HepG2 (cell line): ENCODE results near the gene LRRC8E. TPM values are rescaled to one million over a fixed set of nuclear protein-coding genes. Genes with fewer than 3 reads are reported as not detected.

Source experiments
- AKAP8 ChIP-seq: sonication (generic); formaldehyde crosslinking; IDR thresholded peaks from 2 replicates; pipeline ENCODE4 v1.5.1; 2020; ENCODE audit warnings: mild to moderate bottlenecking, missing genetic modification reagents
- ATM ChIP-seq: fragments of 450-650 bp; IDR thresholded peaks from 2 replicates; pipeline ENCODE4 v1.7.1; 2017; ENCODE audit warnings: mild to moderate bottlenecking, borderline replicate concordance
- HOXA3 ChIP-seq: sonication (generic); formaldehyde crosslinking; IDR thresholded peaks from 2 replicates; pipeline ENCODE4 v1.5.0; 2020; ENCODE audit warnings: missing genetic modification reagents
- MAZ ChIP-seq, 2 experiments: sonication (generic) in 1 of 2; formaldehyde crosslinking in 1 of 2; IDR thresholded peaks; 2 replicates each; pipeline versions ENCODE4 v1.5.0 to v1.6.1; 2012 to 2020; ENCODE audit warnings: low read depth in 2 of 2, mild to moderate bottlenecking in 2 of 2, borderline replicate concordance in 1 of 2, improper control_type of control experiment in 1 of 2, low read length in 1 of 2, missing genetic modification reagents in 1 of 2, moderate library complexity in 1 of 2
- MED13 ChIP-seq: sonication (generic); formaldehyde crosslinking; IDR thresholded peaks from 2 replicates; pipeline ENCODE4 v1.5.0; 2020; ENCODE audit warnings: missing genetic modification reagents
- MXI1 ChIP-seq: IDR thresholded peaks from 3 replicates; pipeline ENCODE4 v1.6.1; 2012; ENCODE audit warnings: low read depth, low read length, inconsistent platforms, borderline replicate concordance
- RXRB ChIP-seq: IDR thresholded peaks from 2 replicates; pipeline ENCODE4 v1.6.1; 2016; ENCODE audit warnings: borderline replicate concordance, missing genetic modification reagents, missing compliant biosample characterization
- SALL2 ChIP-seq: sonication (generic); formaldehyde crosslinking; IDR thresholded peaks from 2 replicates; pipeline ENCODE4 v1.8.1; 2023; ENCODE audit warnings: mild to moderate bottlenecking, missing genetic modification reagents, inconsistent platforms
- YY1 ChIP-seq: IDR thresholded peaks from 2 replicates; pipeline ENCODE4 v1.6.1; 2011; ENCODE audit warnings: low read length, low read depth, moderate library complexity, mild to moderate bottlenecking; ENCODE audit not compliant: insufficient read depth, insufficient replicate concordance
- ZMYM4 ChIP-seq: sonication (generic); formaldehyde crosslinking; IDR thresholded peaks from 2 replicates; pipeline ENCODE4 v1.8.1; 2023; ENCODE audit warnings: mild to moderate bottlenecking, missing genetic modification reagents
- ZNF75D ChIP-seq: sonication (generic); formaldehyde crosslinking; IDR thresholded peaks from 2 replicates; pipeline ENCODE4 v1.8.1; 2023; ENCODE audit warnings: missing genetic modification reagents, mild to moderate bottlenecking, borderline replicate concordance
- ZSCAN20 ChIP-seq: sonication (generic); formaldehyde crosslinking; IDR thresholded peaks from 2 replicates; pipeline ENCODE4 v1.4.0; 2020; ENCODE audit warnings: missing genetic modification reagents, mild to moderate bottlenecking, borderline replicate concordance
- polyA plus RNA-seq, 8 experiments: library from polyadenylated mRNA; depleted of rRNA in 3 of 8; stranded (reverse) in 7 of 8; unstranded in 1 of 8; fragments of >200 nt; fragmentation: Illumina TruSeq in 4 of 8; extraction: Trizol in 4 of 8; gene quantifications; 2 replicates each; pipeline versions ENCODE4 v1.2.1 to v1.2.3, GENCODE V29; 2011 to 2016; ENCODE audit warnings: low read depth in 4 of 8, missing spikeins in 1 of 8, mixed read lengths in 1 of 8; ENCODE audit not compliant: insufficient read depth in 1 of 8
- total RNA-seq, 5 experiments: library from RNA; depleted of rRNA; stranded (reverse); fragments of >200 nt; fragmentation: Illumina TruSeq; extraction: Trizol; gene quantifications; 2 replicates each; pipeline ENCODE4 v1.2.3, GENCODE V29; 2016; ENCODE audit warnings: low read depth in 1 of 5
- TF ChIP-seq, protein P1 (sequence below): sonication (generic); formaldehyde crosslinking; IDR thresholded peaks from 2 replicates; pipeline ENCODE4 v1.4.0; 2020; ENCODE audit warnings: mild to moderate bottlenecking, missing genetic modification reagents
- TF ChIP-seq, protein P2 (sequence below): sonication (generic); formaldehyde crosslinking; IDR thresholded peaks from 2 replicates; pipeline ENCODE4 v1.4.0; 2020; ENCODE audit warnings: missing genetic modification reagents
- TF ChIP-seq, protein P3 (sequence below): sonication (generic); formaldehyde crosslinking; IDR thresholded peaks from 2 replicates; pipeline ENCODE4 v1.5.0; 2020; ENCODE audit warnings: mild to moderate bottlenecking, low read depth, missing genetic modification reagents, borderline replicate concordance
- TF ChIP-seq, protein P4 (sequence below): sonication (generic); formaldehyde crosslinking; IDR thresholded peaks from 2 replicates; pipeline ENCODE4 v1.8.0; 2022; ENCODE audit warnings: missing genetic modification reagents, mild to moderate bottlenecking, borderline replicate concordance
- TF ChIP-seq, protein P5 (sequence below): sonication (generic); formaldehyde crosslinking; IDR thresholded peaks from 2 replicates; pipeline ENCODE4 v1.5.0; 2020; ENCODE audit warnings: missing genetic modification reagents, mild to moderate bottlenecking, borderline replicate concordance

Gene LRRC8E
- total and polyA plus RNA-seq, 2 of the 13 experiments (the other 11 are each of a cell fraction or from before 2014, with no cell fraction given) = 8.0 to 10.3 TPM

DNA sequence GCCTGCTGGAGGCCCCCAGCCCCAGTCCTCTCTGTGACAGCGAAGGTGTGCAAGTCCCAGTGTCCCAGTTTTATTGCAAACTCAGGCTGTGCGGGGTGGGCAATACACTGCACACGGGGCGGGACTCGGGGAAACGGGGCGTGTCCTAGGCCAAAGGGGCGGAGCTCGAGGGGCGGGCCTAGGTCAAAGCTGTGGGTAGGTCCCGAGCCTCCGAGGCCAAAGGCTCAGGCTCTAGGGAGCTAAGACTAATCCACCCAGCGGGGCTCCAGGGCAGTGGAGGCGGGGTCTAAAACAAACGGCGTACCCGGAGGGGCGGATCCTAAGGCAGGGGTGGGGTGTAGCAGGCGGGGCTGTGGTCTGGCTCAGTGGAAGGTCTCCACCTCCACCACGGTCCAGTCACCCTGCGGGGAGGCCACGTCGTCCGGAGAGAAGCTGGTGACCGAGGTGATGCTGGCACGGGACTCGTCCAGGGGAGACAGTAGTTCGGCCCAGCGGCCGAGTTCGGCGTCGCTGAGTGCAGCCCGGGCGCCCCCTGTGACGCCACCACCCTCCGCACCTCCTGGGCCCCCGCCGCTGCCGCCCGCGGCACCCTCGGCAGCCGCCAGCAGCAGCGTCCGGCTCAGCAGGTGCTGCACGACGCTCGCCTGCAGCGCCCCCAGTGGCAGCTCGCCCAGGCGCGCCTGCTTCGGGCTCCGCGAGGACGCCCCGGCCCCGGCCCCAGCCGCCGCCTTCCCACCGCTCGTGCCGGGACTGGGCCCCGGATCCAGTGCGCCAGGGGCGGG lies 19.4 kb upstream of the LRRC8E start (continued):
- TF ChIP-seq, protein P1, sequence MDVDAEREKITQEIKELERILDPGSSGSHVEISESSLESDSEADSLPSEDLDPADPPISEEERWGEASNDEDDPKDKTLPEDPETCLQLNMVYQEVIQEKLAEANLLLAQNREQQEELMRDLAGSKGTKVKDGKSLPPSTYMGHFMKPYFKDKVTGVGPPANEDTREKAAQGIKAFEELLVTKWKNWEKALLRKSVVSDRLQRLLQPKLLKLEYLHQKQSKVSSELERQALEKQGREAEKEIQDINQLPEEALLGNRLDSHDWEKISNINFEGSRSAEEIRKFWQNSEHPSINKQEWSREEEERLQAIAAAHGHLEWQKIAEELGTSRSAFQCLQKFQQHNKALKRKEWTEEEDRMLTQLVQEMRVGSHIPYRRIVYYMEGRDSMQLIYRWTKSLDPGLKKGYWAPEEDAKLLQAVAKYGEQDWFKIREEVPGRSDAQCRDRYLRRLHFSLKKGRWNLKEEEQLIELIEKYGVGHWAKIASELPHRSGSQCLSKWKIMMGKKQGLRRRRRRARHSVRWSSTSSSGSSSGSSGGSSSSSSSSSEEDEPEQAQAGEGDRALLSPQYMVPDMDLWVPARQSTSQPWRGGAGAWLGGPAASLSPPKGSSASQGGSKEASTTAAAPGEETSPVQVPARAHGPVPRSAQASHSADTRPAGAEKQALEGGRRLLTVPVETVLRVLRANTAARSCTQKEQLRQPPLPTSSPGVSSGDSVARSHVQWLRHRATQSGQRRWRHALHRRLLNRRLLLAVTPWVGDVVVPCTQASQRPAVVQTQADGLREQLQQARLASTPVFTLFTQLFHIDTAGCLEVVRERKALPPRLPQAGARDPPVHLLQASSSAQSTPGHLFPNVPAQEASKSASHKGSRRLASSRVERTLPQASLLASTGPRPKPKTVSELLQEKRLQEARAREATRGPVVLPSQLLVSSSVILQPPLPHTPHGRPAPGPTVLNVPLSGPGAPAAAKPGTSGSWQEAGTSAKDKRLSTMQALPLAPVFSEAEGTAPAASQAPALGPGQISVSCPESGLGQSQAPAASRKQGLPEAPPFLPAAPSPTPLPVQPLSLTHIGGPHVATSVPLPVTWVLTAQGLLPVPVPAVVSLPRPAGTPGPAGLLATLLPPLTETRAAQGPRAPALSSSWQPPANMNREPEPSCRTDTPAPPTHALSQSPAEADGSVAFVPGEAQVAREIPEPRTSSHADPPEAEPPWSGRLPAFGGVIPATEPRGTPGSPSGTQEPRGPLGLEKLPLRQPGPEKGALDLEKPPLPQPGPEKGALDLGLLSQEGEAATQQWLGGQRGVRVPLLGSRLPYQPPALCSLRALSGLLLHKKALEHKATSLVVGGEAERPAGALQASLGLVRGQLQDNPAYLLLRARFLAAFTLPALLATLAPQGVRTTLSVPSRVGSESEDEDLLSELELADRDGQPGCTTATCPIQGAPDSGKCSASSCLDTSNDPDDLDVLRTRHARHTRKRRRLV (CRISPR knock-in tag) = no peak
- TF ChIP-seq, protein P2, sequence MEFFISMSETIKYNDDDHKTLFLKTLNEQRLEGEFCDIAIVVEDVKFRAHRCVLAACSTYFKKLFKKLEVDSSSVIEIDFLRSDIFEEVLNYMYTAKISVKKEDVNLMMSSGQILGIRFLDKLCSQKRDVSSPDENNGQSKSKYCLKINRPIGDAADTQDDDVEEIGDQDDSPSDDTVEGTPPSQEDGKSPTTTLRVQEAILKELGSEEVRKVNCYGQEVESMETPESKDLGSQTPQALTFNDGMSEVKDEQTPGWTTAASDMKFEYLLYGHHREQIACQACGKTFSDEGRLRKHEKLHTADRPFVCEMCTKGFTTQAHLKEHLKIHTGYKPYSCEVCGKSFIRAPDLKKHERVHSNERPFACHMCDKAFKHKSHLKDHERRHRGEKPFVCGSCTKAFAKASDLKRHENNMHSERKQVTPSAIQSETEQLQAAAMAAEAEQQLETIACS (CRISPR knock-in tag) = peak; percentile 57
- TF ChIP-seq, protein P3, sequence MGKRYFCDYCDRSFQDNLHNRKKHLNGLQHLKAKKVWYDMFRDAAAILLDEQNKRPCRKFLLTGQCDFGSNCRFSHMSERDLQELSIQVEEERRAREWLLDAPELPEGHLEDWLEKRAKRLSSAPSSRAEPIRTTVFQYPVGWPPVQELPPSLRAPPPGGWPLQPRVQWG = no peak
- TF ChIP-seq, protein P4, sequence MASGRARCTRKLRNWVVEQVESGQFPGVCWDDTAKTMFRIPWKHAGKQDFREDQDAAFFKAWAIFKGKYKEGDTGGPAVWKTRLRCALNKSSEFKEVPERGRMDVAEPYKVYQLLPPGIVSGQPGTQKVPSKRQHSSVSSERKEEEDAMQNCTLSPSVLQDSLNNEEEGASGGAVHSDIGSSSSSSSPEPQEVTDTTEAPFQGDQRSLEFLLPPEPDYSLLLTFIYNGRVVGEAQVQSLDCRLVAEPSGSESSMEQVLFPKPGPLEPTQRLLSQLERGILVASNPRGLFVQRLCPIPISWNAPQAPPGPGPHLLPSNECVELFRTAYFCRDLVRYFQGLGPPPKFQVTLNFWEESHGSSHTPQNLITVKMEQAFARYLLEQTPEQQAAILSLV (CRISPR knock-in tag) = peak; percentile 47; the same call in 1 of the 2 replicates
- TF ChIP-seq MXI1 (peak; percentile 31; the same call in 1 of the 3 replicates), YY1 (peak; percentile 62), ZSCAN20 (CRISPR knock-in tag) (0 out of 2 replicates have a peak, but pooled peaks have one; percentile 81), HOXA3 (CRISPR knock-in tag) (0 out of 2 replicates have a peak, but pooled peaks have one; percentile 48), RXRB (0 out of 2 replicates have a peak, but pooled peaks have one; percentile 8), SALL2 (CRISPR knock-in tag) (0 out of 2 replicates have a peak, but pooled peaks have one; percentile 7), MED13 (CRISPR knock-in tag) (peak; percentile 8; the same call in 1 of the 2 replicates), ZNF75D (CRISPR knock-in tag) (no peak), ATM (no peak), AKAP8 (CRISPR knock-in tag) (peak; percentile 30; the same call in 1 of the 2 replicates), ZMYM4 (CRISPR knock-in tag) (no peak; the same call in 1 of the 2 replicates), MAZ (IDR thresholded peaks at IDR 0.05; ENCODE audit: borderline replicate concordance, low read depth, low read length) (peak; percentile 12; the same call in 1 of the 2 replicates), MAZ (CRISPR knock-in tag; IDR thresholded peaks at IDR 0.05; ENCODE audit: low read depth) (peak; percentile 64; the same call in 1 of the 2 replicates)
- TF ChIP-seq, protein P5, sequence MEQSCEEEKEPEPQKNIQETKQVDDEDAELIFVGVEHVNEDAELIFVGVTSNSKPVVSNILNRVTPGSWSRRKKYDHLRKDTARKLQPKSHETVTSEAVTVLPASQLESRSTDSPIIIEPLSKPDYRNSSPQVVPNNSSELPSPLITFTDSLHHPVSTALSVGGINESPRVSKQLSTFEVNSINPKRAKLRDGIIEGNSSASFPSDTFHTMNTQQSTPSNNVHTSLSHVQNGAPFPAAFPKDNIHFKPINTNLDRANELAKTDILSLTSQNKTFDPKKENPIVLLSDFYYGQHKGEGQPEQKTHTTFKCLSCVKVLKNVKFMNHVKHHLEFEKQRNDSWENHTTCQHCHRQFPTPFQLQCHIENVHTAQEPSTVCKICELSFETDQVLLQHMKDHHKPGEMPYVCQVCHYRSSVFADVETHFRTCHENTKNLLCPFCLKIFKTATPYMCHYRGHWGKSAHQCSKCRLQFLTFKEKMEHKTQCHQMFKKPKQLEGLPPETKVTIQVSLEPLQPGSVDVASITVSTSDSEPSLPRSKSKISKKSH (CRISPR knock-in tag) = peak; percentile 77
